ENCODE measurements around the gene NOS3. TPM values are rescaled to one million over a fixed set of nuclear protein-coding genes. Genes with fewer than 3 reads are reported as not detected.

Gene NOS3
- total and polyA plus RNA-seq, 2 donors (not counting 3 experiments of a cell fraction or from before 2014, with no cell fraction given): 82.8 to 95.1 TPM

DNA sequence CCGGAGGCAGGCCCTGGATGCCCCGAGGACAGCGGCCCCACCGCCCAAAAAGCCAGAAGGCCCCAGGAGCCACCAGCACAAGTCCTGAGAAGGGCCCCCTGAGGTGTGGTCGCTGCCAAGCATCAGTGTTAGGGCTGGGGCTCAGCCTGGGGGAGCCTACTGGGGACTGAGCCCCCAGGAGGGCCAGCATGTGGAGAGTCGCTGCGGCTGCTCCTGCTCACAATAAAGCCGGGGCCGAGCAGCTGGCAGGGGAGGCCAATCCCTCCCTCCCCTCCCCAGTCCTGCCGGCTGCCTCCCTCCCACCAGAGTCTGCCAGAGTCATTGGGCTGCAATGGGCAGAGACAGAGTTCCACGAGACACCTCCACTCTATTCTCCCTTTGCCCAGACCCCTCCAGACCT lies 54.4 kb downstream of the NOS3 start:
- no peaks in the 10 kb centered on the region for H3K9me3 ChIP-seq (replicated peaks; ENCODE audit: control insufficient read depth, insufficient read depth, low read length)
- BruUV-seq (replicated peaks): no TSS peak
- H3K9ac ChIP-seq (replicated peaks; ENCODE audit: extremely low read depth, insufficient read depth, low read length): no peak overlapping the region
- no peak for TF ChIP-seq FOS (IDR thresholded peaks at IDR 0.05; ENCODE audit: borderline replicate concordance, insufficient read depth, low read length)
- TF ChIP-seq, protein P1, sequence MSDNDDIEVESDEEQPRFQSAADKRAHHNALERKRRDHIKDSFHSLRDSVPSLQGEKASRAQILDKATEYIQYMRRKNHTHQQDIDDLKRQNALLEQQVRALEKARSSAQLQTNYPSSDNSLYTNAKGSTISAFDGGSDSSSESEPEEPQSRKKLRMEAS (IDR thresholded peaks at IDR 0.05; ENCODE audit: insufficient read depth, insufficient read length): no peak
- TF ChIP-seq, protein P2, sequence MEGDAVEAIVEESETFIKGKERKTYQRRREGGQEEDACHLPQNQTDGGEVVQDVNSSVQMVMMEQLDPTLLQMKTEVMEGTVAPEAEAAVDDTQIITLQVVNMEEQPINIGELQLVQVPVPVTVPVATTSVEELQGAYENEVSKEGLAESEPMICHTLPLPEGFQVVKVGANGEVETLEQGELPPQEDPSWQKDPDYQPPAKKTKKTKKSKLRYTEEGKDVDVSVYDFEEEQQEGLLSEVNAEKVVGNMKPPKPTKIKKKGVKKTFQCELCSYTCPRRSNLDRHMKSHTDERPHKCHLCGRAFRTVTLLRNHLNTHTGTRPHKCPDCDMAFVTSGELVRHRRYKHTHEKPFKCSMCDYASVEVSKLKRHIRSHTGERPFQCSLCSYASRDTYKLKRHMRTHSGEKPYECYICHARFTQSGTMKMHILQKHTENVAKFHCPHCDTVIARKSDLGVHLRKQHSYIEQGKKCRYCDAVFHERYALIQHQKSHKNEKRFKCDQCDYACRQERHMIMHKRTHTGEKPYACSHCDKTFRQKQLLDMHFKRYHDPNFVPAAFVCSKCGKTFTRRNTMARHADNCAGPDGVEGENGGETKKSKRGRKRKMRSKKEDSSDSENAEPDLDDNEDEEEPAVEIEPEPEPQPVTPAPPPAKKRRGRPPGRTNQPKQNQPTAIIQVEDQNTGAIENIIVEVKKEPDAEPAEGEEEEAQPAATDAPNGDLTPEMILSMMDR (IDR thresholded peaks at IDR 0.05; ENCODE audit: extremely low read depth in 1 of 2, insufficient read depth in 1 of 2, low read depth in 1 of 2, low read length in 2 of 2): no peak
- no peak for TF ChIP-seq POLR2A (IDR thresholded peaks at IDR 0.05; ENCODE audit: low read depth, low read length)
- TF ChIP-seq GATA2 (IDR thresholded peaks at IDR 0.05; ENCODE audit: insufficient read depth, insufficient read length, low read depth, low read length): no peak
- no peak for TF ChIP-seq EZH2 (IDR thresholded peaks at IDR 0.05; ENCODE audit: borderline replicate concordance, low read depth, low read length, severe bottlenecking)
- TF ChIP-seq POLR2AphosphoS5 (IDR thresholded peaks at IDR 0.05; ENCODE audit: insufficient read depth, low read depth, low read length): no peak
- TF ChIP-seq JUN (IDR thresholded peaks at IDR 0.05; ENCODE audit: borderline replicate concordance, insufficient read depth, insufficient read length, low read depth): no peak
- TF ChIP-seq MYC (IDR thresholded peaks at IDR 0.05; ENCODE audit: low read depth, low read length): no peak
- no peak overlapping the region for H3K27ac ChIP-seq (ENCODE audit: insufficient read depth, low read depth, low read length)
- intact Hi-C loops (cut with micrococcal nuclease) (no loop called here), dilution Hi-C loops (cut with MboI; ENCODE audit: extremely low pct_ligation_motif_present, low sequenced_read_pairs) (no loop called here)
- H3K4me3 ChIP-seq (replicated peaks in 1 of 3; ENCODE audit: insufficient read depth in 1 of 3, low read depth in 1 of 3, low read length in 3 of 3): no peak overlapping the region
- H3K79me2 ChIP-seq (ENCODE audit: control insufficient read depth, insufficient read depth, low read length): no peaks in the 10 kb centered on the region
- DNase-seq (ENCODE audit: low read depth, low spot score) (no peak), FAIRE-seq (no peak)
- no peak overlapping the region for H3K4me2 ChIP-seq (ENCODE audit: insufficient read depth, low read length)
- H3K27me3 ChIP-seq (ENCODE audit: control insufficient read depth in 2 of 2, insufficient read depth in 2 of 2, low read length in 2 of 2): peaks cover 0 to 1% of the 10 kb centered on the region in 2 experiments
- peaks cover under 1% of the 10 kb centered on the region for H3K4me1 ChIP-seq (ENCODE audit: control insufficient read depth, extremely low read depth, insufficient read depth, low read length)
- no peaks in the 10 kb centered on the region for H4K20me1 ChIP-seq (replicated peaks; ENCODE audit: control insufficient read depth, extremely low read depth, insufficient read depth, low read length)
- H3K36me3 ChIP-seq (ENCODE audit: control insufficient read depth in 2 of 2, extremely low read depth in 1 of 2, insufficient read depth in 2 of 2, low read length in 2 of 2): no peaks in the 10 kb centered on the region
- ChIA-PET CTCF (interaction anchor here (1.0 to 1.6 kb wide), 2 partner anchors 17 to 27 kb away, joined by 5 read pairs; partner anchors contain the start of gene ABCB8), POLR2A (no interaction called here)
- H3K9me1 ChIP-seq (replicated peaks; ENCODE audit: control insufficient read depth, extremely low read depth, insufficient read depth, low read length): no peaks in the 10 kb centered on the region
- H2AFZ ChIP-seq (ENCODE audit: low read depth, low read length): no peak overlapping the region
